Right renal pelvis (tissue), 4 donors: ENCODE data around the gene OSBPL9. TPM values are rescaled to one million over a fixed set of nuclear protein-coding genes. Genes with fewer than 3 reads are reported as not detected.
"Not testable (repeated sequence)": the region's sequence is repeated elsewhere in the genome, so short reads cannot be mapped to it uniquely, and the experiment has no call there.

Experiments
- DNase-seq, 4 donors: peaks; one replicate each; pipeline ENCODE4 v3.0.0-alpha.2; 2013; ENCODE audit warnings: low read depth in 4 of 4, low spot score in 3 of 4, missing footprints in 1 of 4
- polyA plus RNA-seq, 4 donors: library from polyadenylated mRNA; unstranded; fragments of 120-200 nt; gene quantifications; one replicate each; pipeline ENCODE4 v1.2.1, GENCODE V29; 2013; ENCODE audit not compliant: insufficient read length in 4 of 4

Gene OSBPL9
- polyA plus RNA-seq, 4 donors: 116 to 150 (median 146) TPM

GRCh38 chr1:51732701-51733425 is 116.0 kb downstream of the OSBPL9 start:
- no peak for DNase-seq

GRCh38 chr1:51733426-51733774 is 116.5 kb downstream of the OSBPL9 start:
- DNase-seq: not testable (repeated sequence)

GRCh38 chr1:51733793-51734522 is 117.1 kb downstream of the OSBPL9 start:
- DNase-seq: no peak

GRCh38 chr1:51734896-51735745 is 118.2 kb downstream of the OSBPL9 start:
- DNase-seq: no peak

GRCh38 chr1:51735746-51736254 is 118.9 kb downstream of the OSBPL9 start:
- DNase-seq: no peak

GRCh38 chr1:51736702-51737101 is 119.8 kb downstream of the OSBPL9 start:
- DNase-seq: peak in 2 of 4 donors; percentile 33 to 51

- no peak for DNase-seq
Observed at GRCh38 chr1:51738681-51739080, 121.8 kb downstream of the OSBPL9 start.

- DNase-seq: peak in 2 of 4 donors; percentile 28 to 38
Observed at GRCh38 chr1:51740652-51741051, 123.8 kb downstream of the OSBPL9 start.

- DNase-seq: no peak
Observed at GRCh38 chr1:51741121-51741681, 124.3 kb downstream of the OSBPL9 start.

- no peak for DNase-seq
Observed at GRCh38 chr1:51744506-51745303, 127.8 kb downstream of the OSBPL9 start.

GRCh38 chr1:51745304-51745570 is 128.3 kb downstream of the OSBPL9 start:
- no peak for DNase-seq

GRCh38 chr1:51749151-51749550 is 132.3 kb downstream of the OSBPL9 start:
- no peak for DNase-seq

- DNase-seq: no peak
Observed at GRCh38 chr1:51750218-51750617, 133.3 kb downstream of the OSBPL9 start.

GRCh38 chr1:51750729-51751128 is 133.8 kb downstream of the OSBPL9 start:
- no peak for DNase-seq

- DNase-seq: no peak
Observed at GRCh38 chr1:51752073-51752948, 135.4 kb downstream of the OSBPL9 start.

- DNase-seq: no peak
Observed at GRCh38 chr1:51753969-51754368, 137.1 kb downstream of the OSBPL9 start.

- DNase-seq: no peak
Observed at GRCh38 chr1:51754666-51755065, 137.8 kb downstream of the OSBPL9 start.

GRCh38 chr1:51755437-51755836 is 138.5 kb downstream of the OSBPL9 start:
- DNase-seq: no peak

- DNase-seq: no peak
Observed at GRCh38 chr1:51756290-51756689, 139.4 kb downstream of the OSBPL9 start.
